SK-N-SH treated with all-trans-retinoic acid at 6 μM for 48 hours (cell line): ENCODE results near the gene MYOM3.

Experiments used
- GLIS3 ChIP-seq: fragments of 250-450 bp; sonication (Bioruptor Pico); IDR thresholded peaks from 2 replicates; pipeline ENCODE4 v1.5.0; 2020; ENCODE audit warnings: mild to moderate bottlenecking, moderate library complexity
- OSR1 ChIP-seq: fragments of 250-450 bp; sonication (Bioruptor Pico); IDR thresholded peaks from 2 replicates; pipeline ENCODE4 v1.8.0; 2022; ENCODE audit warnings: moderate library complexity, mild to moderate bottlenecking, inconsistent platforms
- SNAI2 ChIP-seq: fragments of 250-450 bp; sonication (Bioruptor Pico); IDR thresholded peaks from 2 replicates; pipeline ENCODE4 v1.5.0; 2020; ENCODE audit warnings: mild to moderate bottlenecking, moderate library complexity
- ZFP3 ChIP-seq: fragments of 250-450 bp; sonication (Bioruptor Pico); IDR thresholded peaks from 2 replicates; pipeline ENCODE4 v1.5.0; 2020; ENCODE audit warnings: mild to moderate bottlenecking, moderate library complexity
- ZFP30 ChIP-seq: fragments of 450-650 bp; formaldehyde crosslinking; IDR thresholded peaks from 2 replicates; pipeline ENCODE4 v1.5.0; 2022; ENCODE audit warnings: mild to moderate bottlenecking, moderate library complexity
- ZNF565 ChIP-seq: fragments of 450-650 bp; formaldehyde crosslinking; conservative IDR thresholded peaks from 2 replicates; pipeline ENCODE4 v1.5.0; 2020; ENCODE audit warnings: low read depth, mild to moderate bottlenecking, moderate library complexity
- ZNF70 ChIP-seq: fragments of 450-650 bp; formaldehyde crosslinking; IDR thresholded peaks from 2 replicates; pipeline ENCODE4 v1.5.0; 2020; ENCODE audit warnings: mild to moderate bottlenecking, moderate library complexity
- ZNF8 ChIP-seq: fragments of 450-650 bp; formaldehyde crosslinking; IDR thresholded peaks from 2 replicates; pipeline ENCODE4 v1.5.0; 2020; ENCODE audit warnings: mild to moderate bottlenecking, moderate library complexity
- TF ChIP-seq, protein P1 (sequence below): fragments of 250-450 bp; sonication (Bioruptor Pico); IDR thresholded peaks from 2 replicates; pipeline ENCODE4 v1.5.1; 2021; ENCODE audit warnings: mild to moderate bottlenecking, moderate library complexity

DNA sequence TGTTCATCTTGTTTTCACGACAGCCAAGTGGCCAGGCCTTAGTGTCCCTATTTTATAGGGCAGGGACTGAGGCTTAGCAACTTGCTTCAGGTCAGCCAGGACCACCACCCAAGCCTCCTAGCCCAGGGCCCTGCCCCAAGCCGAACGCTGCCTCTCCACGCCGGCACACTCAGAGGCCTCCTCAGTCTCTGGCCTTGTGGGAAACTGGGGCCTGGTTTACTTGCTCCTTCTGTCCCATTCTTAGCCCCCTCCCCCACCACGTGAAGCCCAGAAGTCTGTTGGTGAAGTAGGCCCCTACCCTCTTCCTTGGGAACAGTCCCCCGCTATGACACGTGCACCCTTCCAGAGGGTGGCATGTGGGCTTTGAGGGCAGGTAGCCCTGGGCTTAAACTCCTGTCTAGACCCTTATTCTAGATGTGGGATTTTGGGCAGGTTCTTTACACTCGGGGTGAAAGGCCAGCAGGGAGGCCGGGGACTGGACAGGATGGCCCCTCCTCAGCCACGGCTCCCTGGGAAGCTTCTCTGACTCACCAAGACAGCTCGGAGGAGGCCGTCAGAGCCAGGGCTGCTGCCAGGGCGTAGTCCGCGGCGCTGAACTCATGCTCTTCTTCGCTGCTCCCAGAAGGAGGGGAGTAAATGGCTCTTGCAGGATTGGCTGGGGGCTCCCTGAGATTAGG lies 4.3 kb downstream of the MYOM3 start:
- TF ChIP-seq, protein P1, sequence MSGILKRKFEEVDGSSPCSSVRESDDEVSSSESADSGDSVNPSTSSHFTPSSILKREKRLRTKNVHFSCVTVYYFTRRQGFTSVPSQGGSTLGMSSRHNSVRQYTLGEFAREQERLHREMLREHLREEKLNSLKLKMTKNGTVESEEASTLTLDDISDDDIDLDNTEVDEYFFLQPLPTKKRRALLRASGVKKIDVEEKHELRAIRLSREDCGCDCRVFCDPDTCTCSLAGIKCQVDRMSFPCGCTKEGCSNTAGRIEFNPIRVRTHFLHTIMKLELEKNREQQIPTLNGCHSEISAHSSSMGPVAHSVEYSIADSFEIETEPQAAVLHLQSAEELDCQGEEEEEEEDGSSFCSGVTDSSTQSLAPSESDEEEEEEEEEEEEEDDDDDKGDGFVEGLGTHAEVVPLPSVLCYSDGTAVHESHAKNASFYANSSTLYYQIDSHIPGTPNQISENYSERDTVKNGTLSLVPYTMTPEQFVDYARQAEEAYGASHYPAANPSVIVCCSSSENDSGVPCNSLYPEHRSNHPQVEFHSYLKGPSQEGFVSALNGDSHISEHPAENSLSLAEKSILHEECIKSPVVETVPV (CRISPR knock-in tag), result no peak
- no peak for TF ChIP-seq ZNF565 (CRISPR knock-in tag)
- TF ChIP-seq ZNF70 (CRISPR knock-in tag), result no peak
- no peak for TF ChIP-seq ZFP3 (CRISPR knock-in tag)
- no peak for TF ChIP-seq OSR1 (CRISPR knock-in tag)
- TF ChIP-seq ZFP30, result no peak
- no peak for TF ChIP-seq SNAI2
- no peak for TF ChIP-seq GLIS3 (CRISPR knock-in tag)
- no peak for TF ChIP-seq ZNF8
